Kidney epithelial cell (primary cell): ENCODE data around the gene GPATCH4. TPM values are rescaled to one million over a fixed set of nuclear protein-coding genes. Genes with fewer than 3 reads are reported as not detected.

Experiments
- DNase-seq: peaks from one replicate; pipeline ENCODE4 v3.0.0-alpha.2; 2010; ENCODE audit warnings: low read depth
- H3K27me3 ChIP-seq: 2 replicates; pipeline ENCODE4 v1.6.0; 2011; ENCODE audit warnings: low read length; ENCODE audit not compliant: control insufficient read depth, insufficient read depth
- H3K36me3 ChIP-seq: 2 replicates; pipeline ENCODE4 v1.5.1; 2011; ENCODE audit warnings: low read length; ENCODE audit not compliant: control insufficient read depth, insufficient read depth
- H3K4me3 ChIP-seq: 2 replicates; pipeline ENCODE4 v1.5.1; 2011; ENCODE audit warnings: low read depth, mild to moderate bottlenecking, control low read depth, low read length
- total RNA-seq: library from RNA; depleted of rRNA; stranded (reverse); fragments of >200 nt; gene quantifications from 2 replicates; pipeline ENCODE4 v1.2.3, GENCODE V29; 2015
- TF ChIP-seq, protein P1 (sequence below): IDR thresholded peaks from 2 replicates; pipeline ENCODE4 v1.5.1; 2011; ENCODE audit warnings: mild to moderate bottlenecking, moderate library complexity, low read length, control low read depth, inconsistent platforms; ENCODE audit not compliant: insufficient read depth, poor library complexity, severe bottlenecking

Gene GPATCH4
- total RNA-seq, 1 donor from 2014 or later, result 21.8 TPM

GRCh38 chr1:156550346-156550745 lies 50.9 kb downstream of the GPATCH4 start:
- H3K27me3 ChIP-seq, result no peaks in the 10 kb centered on the region
- peaks cover 1% of the 10 kb centered on the region for H3K36me3 ChIP-seq
- TF ChIP-seq, protein P1, sequence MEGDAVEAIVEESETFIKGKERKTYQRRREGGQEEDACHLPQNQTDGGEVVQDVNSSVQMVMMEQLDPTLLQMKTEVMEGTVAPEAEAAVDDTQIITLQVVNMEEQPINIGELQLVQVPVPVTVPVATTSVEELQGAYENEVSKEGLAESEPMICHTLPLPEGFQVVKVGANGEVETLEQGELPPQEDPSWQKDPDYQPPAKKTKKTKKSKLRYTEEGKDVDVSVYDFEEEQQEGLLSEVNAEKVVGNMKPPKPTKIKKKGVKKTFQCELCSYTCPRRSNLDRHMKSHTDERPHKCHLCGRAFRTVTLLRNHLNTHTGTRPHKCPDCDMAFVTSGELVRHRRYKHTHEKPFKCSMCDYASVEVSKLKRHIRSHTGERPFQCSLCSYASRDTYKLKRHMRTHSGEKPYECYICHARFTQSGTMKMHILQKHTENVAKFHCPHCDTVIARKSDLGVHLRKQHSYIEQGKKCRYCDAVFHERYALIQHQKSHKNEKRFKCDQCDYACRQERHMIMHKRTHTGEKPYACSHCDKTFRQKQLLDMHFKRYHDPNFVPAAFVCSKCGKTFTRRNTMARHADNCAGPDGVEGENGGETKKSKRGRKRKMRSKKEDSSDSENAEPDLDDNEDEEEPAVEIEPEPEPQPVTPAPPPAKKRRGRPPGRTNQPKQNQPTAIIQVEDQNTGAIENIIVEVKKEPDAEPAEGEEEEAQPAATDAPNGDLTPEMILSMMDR, result no peak
- no peak for DNase-seq
- H3K4me3 ChIP-seq, result no peak overlapping the region

DNA sequence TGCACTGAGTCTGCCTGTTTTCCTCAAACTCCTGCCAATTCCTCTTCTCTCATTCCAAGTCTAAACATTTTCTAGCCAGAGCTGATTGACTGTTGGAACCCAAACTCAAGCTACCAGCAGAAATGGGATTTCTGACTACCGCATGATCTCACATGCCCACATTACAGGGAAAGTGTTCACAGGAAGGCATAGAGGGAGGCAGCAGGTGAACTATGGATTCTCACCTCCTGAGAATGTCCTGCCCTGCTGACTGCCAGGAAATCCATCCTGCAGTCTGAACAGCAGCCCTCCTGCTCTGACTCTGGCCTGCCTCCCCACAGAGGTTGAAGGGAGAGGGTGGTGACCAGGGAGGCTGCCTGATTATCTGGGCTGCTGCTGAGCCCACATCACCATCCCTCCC lies 51.4 kb downstream of the GPATCH4 start:
- Histone ChIP-seq H3K27me3 (no peaks in the 10 kb centered on the region), H3K36me3 (peaks cover 1% of the 10 kb centered on the region), H3K4me3 (no peak overlapping the region)
- TF ChIP-seq, protein P1, result no peak
- DNase-seq, result no peak

DNA sequence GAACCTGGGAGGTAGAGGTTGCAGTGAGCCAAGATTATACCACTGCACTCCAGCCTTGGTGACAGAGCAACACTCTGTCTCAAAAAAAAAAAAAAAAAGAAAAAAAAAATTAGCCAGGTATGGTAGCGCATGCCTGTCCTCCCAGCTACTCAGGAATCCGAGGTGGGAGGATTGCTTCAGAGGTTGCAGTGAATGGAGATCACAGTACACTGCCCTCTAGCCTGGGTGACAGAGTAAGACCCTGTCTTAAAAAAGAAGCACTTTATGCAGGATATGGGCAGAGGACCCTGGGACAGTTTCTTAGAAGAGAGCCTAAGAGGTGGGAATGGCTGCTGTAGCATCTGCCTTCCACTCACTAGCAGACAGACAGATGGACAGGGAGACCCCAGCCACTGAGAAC lies 51.9 kb downstream of the GPATCH4 start:
- Histone ChIP-seq H3K27me3 (no peaks in the 10 kb centered on the region), H3K4me3 (no peak overlapping the region), H3K36me3 (peaks cover 1% of the 10 kb centered on the region)
- DNase-seq, result no peak
- TF ChIP-seq, protein P1, result no peak

DNA sequence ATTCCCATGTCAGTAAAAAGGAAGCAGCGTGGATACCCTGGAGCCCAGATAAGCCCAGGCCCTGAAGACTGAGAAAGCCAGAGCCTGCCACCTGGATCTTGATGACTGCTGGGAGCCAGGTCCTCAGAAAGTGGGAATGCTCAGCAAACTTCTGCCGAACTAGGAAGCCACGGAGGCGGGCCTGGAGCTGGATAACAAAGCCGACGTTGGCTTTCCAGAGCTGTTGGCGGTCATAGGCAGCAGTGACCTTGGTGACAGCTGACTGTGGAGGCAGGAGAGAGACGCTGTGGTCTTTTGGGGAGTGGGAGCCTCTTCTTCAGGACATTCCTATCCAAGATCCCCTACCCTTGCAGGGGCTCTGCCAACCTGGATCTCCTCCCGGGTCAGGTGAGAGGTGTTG lies 53.3 kb downstream of the GPATCH4 start:
- no peaks in the 10 kb centered on the region for H3K36me3 ChIP-seq
- H3K27me3 ChIP-seq, result no peaks in the 10 kb centered on the region
- DNase-seq, result no peak
- TF ChIP-seq, protein P1, result no peak
- H3K4me3 ChIP-seq, result no peak overlapping the region

DNA sequence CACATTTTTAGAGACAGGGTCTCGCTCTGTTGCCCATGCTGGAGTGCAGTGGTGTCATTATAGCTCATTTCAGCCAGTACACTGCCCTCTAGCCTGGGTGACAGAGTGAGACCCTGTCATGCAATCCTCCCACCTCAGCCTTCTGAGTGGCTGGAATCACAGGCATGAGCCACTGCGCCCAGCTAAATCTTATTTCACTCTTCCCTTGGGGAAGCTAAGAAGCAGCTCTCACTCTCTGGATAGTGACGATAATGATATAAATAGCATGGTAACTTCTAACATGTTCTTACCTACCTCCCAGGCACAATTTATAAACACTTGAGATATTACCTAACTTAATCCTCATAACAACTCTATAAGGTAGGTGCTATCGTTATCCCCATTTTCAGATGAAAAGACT lies 53.8 kb downstream of the GPATCH4 start:
- TF ChIP-seq, protein P1, result no peak
- DNase-seq, result no peak
- Histone ChIP-seq H3K4me3 (no peak overlapping the region), H3K36me3 (no peaks in the 10 kb centered on the region), H3K27me3 (no peaks in the 10 kb centered on the region)

DNA sequence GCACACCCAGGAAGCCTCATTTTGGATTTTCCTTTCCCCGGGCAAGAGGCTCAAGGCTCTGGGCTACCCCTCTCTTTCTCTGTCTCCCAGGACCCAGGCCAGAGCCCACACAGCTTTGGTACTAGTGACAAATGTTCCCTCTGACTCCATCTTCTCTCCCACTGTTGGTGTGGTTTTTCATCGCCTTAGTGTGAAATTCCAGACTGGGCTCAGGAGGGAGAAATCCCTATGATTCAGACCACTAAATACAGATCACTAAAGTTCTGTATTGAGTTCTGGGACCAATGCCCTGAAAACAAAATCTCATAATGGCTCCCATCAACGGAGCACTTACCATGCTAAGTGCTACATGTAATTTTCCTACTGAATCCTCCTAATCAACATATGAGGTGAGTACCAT lies 55.0 kb downstream of the GPATCH4 start:
- Histone ChIP-seq H3K36me3 (no peaks in the 10 kb centered on the region), H3K4me3 (no peak overlapping the region), H3K27me3 (no peaks in the 10 kb centered on the region)
- DNase-seq, result no peak
- TF ChIP-seq, protein P1, result no peak
